ELR (cell line): ENCODE results near the gene SLC38A1.
"Not testable (repeated sequence)": the region's sequence is repeated elsewhere in the genome, so short reads cannot be mapped to it uniquely, and the experiment has no call there.

Experiments used
- DNase-seq: peaks from one replicate; pipeline ENCODE4 v3.0.0-alpha.2; 2015; ENCODE audit warnings: low read depth

SLC38A1 gene

DNA sequence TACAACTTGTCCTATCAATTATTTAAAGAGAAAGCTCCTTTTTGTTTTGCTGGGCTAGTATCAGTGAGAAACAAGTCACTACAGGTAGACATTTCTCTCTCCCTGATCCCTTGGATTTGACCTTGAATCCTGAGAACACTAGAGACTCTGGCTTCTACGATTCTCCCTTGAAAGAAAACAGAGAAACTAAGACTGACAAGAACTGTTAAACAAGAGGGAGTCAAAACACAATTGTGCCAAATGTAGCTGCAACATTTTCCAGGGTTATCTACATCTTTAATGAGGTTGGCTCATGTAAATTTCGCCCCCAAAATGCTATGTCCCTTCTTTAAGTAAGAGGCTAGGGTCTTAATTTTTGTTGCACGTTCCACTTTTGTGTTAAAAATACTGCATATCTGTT lies 62.4 kb downstream of the SLC38A1 start:
- DNase-seq, result no peak

DNA sequence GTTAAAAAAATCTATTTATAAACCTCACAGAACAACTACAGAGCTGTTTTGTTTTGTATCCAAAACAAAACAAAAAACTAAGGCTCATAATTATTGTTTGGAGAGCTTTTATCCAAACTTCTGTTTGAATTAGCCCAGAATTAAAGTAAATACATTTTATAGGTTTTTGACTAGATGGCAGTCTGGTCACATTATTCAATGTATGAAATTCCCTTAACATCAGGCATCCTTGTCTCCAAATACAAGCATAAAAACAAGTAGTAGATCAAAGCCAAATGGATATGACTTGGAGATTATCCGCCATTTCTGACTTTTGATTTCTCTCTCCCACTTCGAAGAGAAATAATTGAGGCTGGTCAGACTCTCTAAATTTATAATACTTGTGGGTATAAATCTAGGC lies 63.5 kb downstream of the SLC38A1 start:
- DNase-seq, result no peak

DNA sequence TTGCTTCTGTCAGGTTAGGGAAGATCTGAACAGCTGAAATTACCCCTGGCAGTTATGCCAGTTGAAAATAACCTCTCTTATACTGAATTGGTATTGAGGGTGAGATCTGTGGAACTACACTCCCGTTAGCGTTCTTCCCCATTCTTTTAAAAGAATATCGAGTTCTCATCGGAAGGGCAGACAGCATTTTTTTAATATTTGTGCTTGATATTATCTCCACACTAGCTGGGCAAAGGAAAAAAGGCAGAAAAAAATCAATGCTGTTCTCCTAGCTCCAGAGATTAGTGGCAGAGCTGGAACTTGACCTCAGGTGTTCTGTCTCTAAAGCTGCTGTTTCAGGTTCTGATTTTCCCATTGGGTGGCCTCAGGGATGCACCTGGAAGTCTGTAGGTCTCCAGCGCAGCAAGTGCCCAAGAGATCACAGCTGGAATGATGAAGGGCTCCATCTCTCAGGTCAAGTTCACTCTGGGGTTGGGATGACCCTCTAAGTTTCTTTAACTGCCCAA lies 67.5 kb downstream of the SLC38A1 start:
- DNase-seq, result no peak

DNA sequence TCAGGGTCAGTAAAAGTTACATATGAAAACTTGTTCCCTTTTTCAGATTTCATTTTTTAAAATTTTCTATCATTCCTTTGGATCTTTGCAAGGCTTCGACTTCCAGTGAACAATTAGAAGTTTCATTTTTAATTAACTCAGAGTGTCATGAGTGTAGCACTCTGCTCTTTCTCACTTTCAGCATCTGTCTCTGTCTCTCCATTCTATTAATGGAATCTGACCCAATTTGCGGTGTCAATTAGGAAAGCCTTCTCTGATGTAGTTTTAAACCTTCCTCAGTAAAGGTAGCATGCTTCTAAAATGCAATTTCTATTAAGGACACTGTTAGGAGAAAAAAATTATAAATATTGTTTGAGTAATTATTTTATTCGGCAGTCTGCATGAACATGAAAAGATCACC lies 68.3 kb downstream of the SLC38A1 start:
- DNase-seq, result no peak

DNA sequence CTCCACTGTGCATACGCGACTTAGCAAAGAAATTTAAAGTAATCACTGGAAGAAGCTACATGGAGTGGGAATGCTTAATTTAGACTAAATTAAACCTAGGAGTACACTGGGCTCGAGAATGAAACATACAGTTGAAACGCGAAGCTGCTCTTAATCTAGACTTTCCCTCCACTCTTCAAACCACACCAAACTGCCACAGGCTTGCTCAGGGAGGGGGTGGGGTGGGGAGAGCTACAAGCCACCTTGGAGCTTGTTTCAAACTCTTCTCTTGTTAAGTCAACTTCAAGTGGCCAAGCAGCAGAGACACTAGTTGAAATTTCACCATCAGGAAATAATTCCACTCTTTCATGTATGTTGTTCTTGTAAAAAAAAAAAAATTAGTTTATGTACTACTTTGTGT lies 69.9 kb downstream of the SLC38A1 start:
- no peak for DNase-seq

DNA sequence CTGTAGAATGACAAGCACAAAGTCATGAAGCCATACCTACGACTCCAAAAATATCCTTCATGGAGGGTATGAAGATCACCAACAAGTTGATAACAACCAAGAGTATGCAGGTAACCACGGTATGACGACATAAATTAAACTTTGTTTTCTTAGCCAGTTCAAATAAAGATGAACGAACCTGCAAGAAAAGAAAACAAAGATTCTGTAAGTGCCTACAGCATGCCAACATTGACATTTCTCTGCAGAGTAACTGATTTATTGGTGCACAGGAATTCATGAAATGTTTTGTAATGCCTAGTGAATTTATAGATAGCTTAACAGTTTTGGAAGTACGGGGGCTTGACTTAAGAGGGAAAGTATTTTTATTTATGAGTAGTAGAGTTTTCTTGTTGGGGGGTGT lies 71.0 kb downstream of the SLC38A1 start:
- DNase-seq, result no peak

DNA sequence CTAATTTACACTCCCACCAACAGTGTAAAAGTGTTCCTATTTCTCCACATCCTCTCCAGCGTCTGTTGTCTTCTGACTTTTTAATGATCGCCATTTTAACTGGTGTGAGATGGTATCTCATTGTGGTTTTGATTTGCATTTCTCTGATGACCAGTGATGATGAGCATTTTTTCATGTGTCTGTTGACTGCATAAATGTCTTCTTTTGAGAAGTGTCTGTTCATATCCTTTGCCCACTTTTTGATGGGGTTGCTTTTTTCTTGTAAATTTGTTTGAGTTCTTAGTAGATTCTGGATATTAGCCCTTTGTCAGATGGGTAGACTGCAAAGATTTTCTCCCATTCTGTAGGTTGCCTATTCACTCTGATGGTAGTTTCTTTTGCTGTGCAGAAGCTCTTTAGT lies 78.3 kb downstream of the SLC38A1 start:
- DNase-seq, result not testable (repeated sequence)

DNA sequence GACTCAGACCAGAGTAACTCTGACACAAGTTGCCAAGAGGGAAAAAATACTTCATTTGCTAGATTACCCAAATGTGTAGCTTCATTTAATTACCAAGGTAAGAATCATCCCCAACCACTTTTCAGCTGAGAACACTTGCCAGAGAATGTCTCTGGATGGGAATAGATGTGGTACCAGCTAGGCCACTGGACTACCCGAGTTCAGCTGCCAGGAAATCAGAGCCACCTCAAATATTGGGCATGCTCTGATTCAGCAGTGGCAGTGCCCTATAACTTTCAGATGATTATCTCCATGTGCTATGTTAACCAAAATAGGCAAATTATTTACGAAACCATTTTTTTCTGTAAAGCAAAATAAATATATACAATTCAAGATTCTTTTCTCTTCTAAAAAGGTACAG lies 80.7 kb downstream of the SLC38A1 start:
- no peak for DNase-seq

DNA sequence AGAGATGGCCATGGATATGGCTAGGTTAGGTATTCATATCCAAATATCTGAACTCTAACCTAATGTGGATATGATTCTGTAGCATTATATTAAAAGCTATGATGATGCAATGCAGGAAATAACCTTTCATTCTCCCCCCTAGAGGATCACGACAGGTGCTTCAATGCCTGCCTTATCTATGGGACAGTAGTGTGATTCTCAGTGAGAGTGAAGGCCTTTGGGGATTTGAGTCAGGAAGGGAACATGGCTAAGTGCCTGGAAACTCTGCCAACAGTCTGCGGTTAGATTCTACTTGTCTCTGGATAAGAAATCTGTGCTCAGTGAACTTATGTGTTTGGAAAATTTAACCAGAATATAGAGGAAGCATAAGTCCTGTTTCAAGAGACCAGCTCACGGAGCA lies 81.8 kb downstream of the SLC38A1 start:
- DNase-seq, result no peak

DNA sequence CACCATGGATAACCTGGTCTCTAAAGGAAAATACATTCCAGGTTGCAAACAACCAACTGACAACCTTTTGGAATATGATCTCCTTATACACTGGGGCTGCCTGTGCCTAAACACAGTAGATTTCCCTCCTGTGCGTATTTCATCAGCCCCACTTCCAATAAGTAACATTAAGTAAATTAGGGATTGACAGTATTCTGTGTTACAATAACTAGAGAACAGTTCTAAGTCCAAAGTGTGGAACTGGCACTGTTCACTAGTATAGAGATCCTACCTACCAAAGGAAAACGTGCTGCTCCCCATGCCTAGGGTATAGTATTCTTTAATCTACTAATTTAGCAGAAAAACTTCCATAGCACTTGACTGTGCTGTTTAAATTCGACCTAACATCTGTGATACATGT lies 82.8 kb downstream of the SLC38A1 start:
- DNase-seq, result no peak

DNA sequence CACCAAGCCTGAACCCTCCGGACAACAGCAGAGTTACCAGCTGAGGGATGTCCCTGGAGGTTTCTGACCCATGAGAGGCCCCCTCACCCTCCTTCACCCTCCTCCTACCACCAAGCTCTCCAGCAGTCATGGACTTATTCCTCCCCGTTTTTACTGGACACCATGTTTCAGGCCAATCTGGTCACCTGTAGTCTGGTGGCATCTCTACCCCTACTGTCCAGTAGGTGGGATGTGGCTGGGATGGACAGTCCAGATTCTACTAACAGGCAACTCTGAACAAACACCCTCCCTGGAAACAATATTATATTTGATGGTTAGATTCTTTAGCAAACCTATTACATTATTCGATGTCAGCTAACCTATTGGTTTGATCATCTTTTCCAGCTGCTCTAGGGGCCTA lies 83.2 kb downstream of the SLC38A1 start:
- no peak for DNase-seq

DNA sequence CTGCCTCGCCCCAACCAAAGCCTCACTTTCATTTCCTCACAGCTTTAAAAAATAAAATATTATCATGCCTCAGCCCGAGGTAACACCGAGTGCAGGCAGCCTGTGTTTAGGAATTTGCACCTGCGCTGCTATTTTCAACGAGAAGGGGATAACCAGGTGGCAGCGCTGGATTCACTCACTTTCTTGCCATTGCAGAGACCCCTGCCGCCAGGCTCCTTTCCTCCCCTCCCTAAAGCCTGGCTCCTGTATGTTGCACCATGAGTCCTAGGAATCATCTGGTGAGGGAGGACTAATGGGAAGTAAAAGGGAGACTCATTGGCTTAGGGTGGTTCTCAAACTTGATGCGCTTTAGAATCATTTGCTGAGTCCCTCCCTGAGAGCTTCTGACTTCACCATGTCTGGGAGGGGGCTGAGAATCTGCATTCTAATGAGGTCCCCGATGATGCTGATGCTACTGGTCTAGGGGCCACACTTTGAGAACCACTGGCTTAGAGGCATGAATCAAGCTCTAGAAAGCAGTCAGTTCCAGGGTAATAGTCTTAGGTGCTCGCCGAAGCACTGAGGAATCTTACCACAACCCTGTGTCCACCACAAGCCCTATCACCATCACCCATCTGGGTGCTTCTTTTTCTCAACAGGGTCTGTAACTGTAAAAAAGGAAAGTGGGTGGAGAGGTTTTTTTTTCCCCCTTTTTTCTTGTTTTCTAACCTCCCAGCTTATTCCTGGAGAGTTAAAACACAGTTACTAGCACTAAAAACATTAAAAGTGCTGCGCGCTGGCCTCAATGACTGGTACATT lies 83.8 kb downstream of the SLC38A1 start:
- no peak for DNase-seq

DNA sequence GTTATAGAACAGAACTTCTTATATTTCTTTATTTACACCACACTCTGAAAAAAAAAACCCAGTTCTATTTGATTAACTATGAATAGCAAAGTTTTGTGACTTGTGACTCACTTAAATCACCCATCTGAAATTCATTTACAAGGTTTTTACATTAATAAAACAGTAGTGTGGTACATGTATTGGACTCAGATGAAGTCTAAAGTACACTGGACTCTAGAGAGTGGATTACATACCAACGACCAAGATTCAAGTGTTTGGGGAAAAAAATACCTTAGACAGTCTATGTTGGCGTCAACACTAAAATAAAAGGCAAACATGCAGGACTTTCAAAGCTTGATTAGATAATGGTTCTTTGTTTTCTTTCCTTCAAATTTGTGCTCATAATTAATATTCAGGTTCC lies 85.7 kb downstream of the SLC38A1 start:
- DNase-seq, result no peak

DNA sequence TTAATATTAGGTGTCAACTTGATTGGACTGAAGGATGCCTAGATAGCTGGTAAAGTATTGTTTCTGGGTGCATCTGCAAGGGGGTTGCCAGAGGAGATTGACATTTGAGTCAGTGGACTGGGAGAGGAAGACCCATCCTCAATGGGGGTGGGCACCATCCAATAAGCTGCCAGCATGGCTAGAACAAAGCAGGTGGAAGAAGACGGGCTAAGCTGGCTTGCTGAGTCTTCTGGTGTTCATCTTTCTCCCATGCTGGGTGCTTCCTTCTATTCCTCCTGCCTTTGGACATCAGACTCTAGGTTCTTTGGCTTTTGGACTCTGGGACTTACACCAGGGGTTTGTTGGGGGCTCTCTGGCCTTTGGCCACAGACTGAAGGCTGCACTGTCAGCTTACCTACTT lies 87.4 kb downstream of the SLC38A1 start:
- no peak for DNase-seq

DNA sequence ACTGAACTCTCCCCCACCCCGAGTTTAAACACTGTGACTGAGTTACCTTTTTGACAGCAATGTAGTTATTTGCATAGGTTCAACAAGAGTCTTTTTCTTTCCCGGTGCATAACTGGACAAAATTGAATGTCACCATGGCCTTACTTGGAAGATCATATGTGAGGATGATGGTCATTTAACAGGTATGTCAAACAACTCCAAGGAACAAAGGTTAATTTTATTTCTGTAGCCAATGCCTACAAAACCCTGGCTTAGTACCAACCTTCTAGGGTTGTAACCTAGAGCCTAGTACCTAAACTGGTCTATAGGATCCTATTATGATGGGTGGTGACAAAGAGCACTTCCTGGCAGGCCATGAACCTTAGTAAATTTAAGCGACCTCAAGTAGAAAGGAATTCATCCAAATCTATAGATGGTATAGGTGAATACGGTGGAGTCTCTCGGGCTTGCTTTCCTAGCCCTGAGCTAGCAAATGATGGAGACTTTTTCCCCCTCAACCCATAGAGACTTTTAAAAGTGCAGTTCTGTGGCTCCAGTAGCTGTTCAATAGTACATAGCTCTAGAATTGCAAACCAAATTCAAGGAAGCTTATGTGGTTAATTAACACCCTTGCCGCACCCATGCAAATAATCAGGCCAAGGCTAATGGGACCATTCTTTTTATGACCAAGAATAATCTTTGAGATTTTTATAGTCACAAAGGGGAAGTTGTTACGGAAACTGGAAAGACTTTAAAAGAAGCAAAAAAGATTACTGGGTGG lies 89.0 kb downstream of the SLC38A1 start:
- DNase-seq, result no peak

DNA sequence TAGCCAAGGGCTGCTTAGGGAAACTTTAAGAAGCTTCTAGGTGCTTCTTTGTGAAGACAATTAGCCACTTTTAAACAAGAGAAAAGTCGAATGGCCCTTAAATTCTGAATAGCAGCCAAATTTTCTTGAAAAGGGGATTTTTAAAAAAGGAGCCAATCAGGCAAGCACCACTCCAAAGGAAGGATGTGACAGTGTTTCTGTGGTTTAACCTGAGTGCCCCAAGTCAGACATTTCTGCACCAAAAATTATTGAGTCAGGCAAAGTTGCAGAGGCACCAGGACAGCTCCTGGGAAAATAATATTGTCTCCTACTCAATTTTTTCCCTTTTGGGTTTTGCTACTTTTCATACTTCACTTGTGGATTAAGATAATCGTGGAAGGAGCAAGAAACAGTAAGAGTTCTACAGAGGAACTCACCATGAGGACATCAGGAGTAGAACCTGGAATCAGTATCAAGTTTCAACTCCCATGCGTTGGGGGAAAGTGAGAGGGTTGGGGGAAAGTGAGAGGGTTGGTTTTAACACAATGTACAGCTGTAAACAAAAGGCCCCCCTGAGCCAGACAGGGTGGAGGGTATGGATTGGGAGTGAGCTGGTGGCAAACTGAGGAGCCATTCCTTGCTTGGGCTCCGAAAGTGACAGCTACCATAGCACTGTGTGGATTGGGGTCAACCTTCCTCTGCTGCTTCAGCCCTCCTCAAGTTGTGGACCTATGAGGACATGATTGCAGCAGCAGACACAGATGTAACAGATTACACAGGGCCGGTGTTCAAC lies 90.8 kb downstream of the SLC38A1 start:
- peak; percentile 11 for DNase-seq

DNA sequence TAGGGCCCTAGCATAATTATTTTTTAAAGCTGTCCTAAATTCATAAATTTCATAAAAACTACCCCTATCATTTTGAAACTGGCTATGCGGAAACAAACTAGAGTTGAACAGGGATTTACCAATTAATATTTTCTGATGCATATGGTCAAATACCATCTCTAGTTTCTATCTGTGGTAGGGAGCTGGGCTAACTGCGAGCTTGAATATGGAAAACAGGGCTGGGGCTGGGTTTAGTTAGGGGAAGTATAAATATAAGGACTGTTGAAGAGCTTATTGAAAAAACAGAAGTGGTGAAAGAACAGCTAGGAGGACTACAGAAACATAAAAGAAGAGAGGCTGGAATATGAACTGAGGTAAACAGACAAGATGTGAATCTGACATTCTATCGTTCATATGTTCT lies 91.8 kb downstream of the SLC38A1 start:
- DNase-seq, result no peak

DNA sequence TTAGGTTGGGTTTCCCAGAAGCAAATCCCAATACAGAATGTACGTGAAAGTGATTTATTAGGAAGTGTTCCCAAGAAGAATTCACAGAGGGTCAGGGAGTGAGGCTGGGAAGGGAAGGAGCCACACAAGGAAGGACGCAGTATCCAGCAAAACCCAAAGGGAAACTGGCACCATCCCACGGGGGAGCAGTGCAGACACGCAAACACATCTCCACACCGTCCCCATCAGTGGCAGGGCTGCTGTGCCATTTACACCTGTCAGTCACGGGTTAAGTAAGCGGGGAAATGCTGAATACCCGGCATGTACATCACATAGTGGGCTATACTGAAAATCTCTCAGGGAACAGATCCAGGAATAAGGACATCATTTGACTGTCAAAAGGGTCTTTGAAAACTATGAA lies 93.9 kb downstream of the SLC38A1 start:
- no peak for DNase-seq

DNA sequence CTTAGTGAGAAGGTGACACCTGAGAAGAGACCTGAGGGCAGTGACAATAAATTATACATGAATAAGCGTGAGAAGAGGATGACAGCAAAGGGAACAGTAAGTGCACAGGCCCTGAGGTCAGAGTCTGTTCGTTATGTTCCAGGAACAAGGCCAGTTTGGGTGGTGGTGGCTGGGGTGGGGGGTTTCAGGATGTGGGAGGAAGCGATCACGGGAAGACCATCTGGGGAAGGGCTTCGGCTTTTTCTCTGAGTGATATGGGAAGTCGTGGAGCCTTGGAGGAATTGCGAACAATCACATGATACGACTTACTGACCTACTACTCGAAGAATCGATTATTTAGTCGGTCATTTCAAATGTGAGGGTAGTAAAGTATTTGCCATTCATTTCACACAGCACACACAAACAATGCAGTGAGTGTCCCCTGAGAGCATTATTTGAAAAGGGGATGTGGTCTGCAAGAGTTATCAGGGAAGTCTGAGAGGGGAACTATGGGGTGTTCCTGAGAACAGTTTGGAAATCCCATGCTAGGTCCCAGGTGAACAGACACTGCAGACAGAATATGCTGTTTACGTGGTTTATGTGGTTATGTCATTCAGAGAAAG lies 94.7 kb downstream of the SLC38A1 start:
- no peak for DNase-seq

DNA sequence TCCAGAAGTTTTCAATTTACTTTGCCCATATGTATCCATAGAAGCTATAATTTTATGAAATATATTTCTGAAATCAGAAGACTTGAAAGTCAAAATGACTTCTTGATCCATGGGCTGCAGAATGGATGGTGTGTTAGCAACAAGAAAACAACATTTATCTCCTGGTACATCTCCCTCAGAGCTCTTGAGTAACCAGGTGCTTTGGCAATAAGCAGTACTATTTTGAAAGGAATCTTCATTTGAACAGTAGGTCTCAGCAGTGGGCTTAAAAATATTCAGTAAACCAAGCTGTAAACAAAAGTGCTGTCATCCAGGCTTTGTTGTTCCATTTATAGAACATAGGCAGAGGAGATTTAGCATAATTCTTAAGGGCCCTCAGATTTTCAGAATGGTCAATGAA lies 100.4 kb downstream of the SLC38A1 start:
- no peak for DNase-seq

DNA sequence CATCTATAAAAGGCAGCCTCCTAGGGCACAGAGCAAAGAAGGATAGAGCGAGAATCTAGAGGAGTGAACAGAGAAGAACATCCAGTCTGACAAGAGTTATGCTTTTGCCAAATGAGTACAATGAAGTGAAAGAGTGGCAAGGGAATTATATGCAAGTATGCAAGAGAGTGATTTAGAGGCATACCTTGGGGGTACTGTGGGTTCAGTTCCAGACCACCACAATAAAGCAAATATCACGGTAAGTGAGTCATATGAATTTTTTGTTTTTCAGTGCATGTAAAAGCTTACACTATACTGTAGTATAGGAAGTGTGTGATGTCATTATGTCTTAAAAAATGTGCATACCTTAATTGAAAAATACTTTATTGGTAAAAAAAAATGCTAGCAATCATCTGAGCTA lies 101.4 kb downstream of the SLC38A1 start:
- no peak for DNase-seq

DNA sequence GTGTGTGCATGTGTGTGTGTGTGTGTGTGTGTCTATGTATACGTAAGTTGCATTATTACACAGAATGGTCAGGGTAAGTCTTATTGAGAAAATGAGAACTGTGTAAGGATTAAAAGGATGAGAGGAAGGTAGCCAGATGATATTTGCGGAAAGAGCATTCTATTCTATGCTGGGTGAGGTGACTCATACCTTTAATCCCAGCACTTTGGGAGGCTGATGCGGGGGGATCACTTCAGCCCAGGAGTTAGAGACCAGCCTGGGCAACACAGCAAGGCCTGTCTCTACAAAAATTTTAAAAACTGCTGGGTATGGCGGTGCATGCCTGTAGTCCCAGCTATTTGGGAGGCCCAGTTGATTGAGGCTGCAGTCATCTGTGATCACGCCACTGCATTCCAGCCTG lies 103.7 kb downstream of the SLC38A1 start:
- no peak for DNase-seq
